ENCODE results near the gene CIDEB. TPM values are rescaled to one million over a fixed set of nuclear protein-coding genes. Genes with fewer than 3 reads are reported as not detected.
A peak's percentile ranks its signal among the peaks of the same experiment; 100 is the strongest.

CIDEB gene
- total and polyA plus RNA-seq, 2 of the 13 experiments (the other 11 are each of a cell fraction or from before 2014, with no cell fraction given), result 35.8 to 110 TPM

DNA sequence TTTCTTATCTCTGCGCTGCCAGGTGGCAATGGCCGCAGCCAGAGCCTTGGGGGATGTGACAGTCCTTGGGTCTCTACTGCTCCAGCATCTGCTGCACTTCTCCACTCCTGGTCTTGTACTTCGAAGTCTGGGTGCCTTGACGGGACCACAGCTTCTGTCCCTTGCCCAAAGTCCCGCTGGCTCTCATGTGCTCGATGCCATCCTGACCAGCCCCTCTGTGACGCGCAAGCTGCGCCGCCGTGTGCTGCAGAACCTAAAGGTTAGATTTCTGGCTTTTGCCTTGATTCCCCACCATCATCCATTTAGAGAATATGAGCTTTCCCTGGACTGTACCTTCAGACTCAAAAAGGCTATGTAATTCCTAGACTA, 3.8 kb downstream of the CIDEB start (continued):
- TF ChIP-seq KLF16 (CRISPR knock-in tag; IDR thresholded peaks at IDR 0.05) (0 out of 4 replicates have a peak, but pooled peaks of 1 of the 2 experiments have one; percentile 63), GABPB1 (CRISPR knock-in tag; IDR thresholded peaks at IDR 0.05) (0 out of 2 replicates have a peak, but pooled peaks have one; percentile 6), TEAD2 (CRISPR knock-in tag; IDR thresholded peaks at IDR 0.05) (no peak), ZNF709 (CRISPR knock-in tag; IDR thresholded peaks at IDR 0.05) (no peak), HDAC2 (CRISPR knock-in tag; IDR thresholded peaks at IDR 0.05) (no peak), ZNF768 (CRISPR knock-in tag; IDR thresholded peaks at IDR 0.05) (0 out of 2 replicates have a peak, but pooled peaks have one; percentile 21), MTA1 (CRISPR knock-in tag; IDR thresholded peaks at IDR 0.05; ENCODE audit: borderline replicate concordance) (no peak; the same call in 1 of the 2 replicates), KAT2B (IDR thresholded peaks at IDR 0.05; ENCODE audit: borderline replicate concordance, low read depth, low read length) (no peak), GPN1 (CRISPR knock-in tag; IDR thresholded peaks at IDR 0.05; ENCODE audit: borderline replicate concordance) (no peak), SETDB1 (CRISPR knock-in tag; IDR thresholded peaks at IDR 0.05; ENCODE audit: borderline replicate concordance) (no peak), ZNF678 (CRISPR knock-in tag; IDR thresholded peaks at IDR 0.05) (no peak)

GRCh38 chr14:24300326-24300980, 7.3 kb downstream of the CIDEB start:
- H2AFZ ChIP-seq (ENCODE audit: low read length), result no peak overlapping the region
- peaks cover 39% of the 10 kb centered on the region for H3K79me2 ChIP-seq (ENCODE audit: insufficient read depth, low read length)
- in situ Hi-C loops (cut with HindIII; ENCODE audit: extremely low pct_ligation_motif_present, low pct_unique_long_range_greater_than_20kb), result no loop called here
- FAIRE-seq (no peak), DNase-seq (ENCODE audit: low spot score) (no peak), ATAC-seq (no peak)
- H3K9me3 ChIP-seq (ENCODE audit: low read length), result no peaks in the 10 kb centered on the region
- H3K4me1 ChIP-seq (ENCODE audit: insufficient read depth, low read length), result peaks cover 45% of the 10 kb centered on the region
- peak overlapping the region; percentile 83 for H3K27ac ChIP-seq (ENCODE audit: extremely low read length, insufficient read depth, low read length)
- 22% methylated on average over 16 of the region's 16 CpGs for WGBS (ENCODE audit: low lambda C conversion rate)
- CTCF ChIA-PET (ENCODE audit: low intra/inter-chr PET ratio, low total read pairs), result interaction anchor here (1.9 to 5.7 kb wide), 3 partner anchors 8 to 57 kb away, joined by 7 to 217 read pairs (median 45); partner anchors contain the start of genes CIDEB, LTB4R2 and TINF2
- H3K36me3 ChIP-seq (replicated peaks in 1 of 2; ENCODE audit: control insufficient read depth in 1 of 2, insufficient read depth in 2 of 2, low read length in 2 of 2), result peaks cover 49 to 56% of the 10 kb centered on the region in 2 experiments
- H4K20me1 ChIP-seq (ENCODE audit: insufficient read depth, low read length), result 0 out of 2 replicates have a peak, but pooled peaks cover 4% of the 10 kb centered on the region
- no peaks in the 10 kb centered on the region; a peak in 1 of 5 replicates for H3K27me3 ChIP-seq (ENCODE audit: control insufficient read depth in 1 of 2, insufficient read depth in 2 of 2, low read length in 2 of 2)
- peak overlapping the region; percentile 79 to 98 (median 89) for H3K4me3 ChIP-seq (replicated peaks in 1 of 3; ENCODE audit: insufficient read depth in 1 of 3, low read depth in 2 of 3, low read length in 3 of 3)
- POLR2A ChIA-PET, result interaction anchor here (0.6 to 24.7 kb wide), 30 partner anchors 10 to 206 kb away, joined by 3 to 850 read pairs (median 6); partner anchors contain the start of genes CBLN3, CHMP4A, CIDEB and DCAF11
- intact Hi-C loops (cut with micrococcal nuclease; ENCODE audit: unreplicated experiment), result no loop called here
- BruUV-seq (replicated peaks), result no TSS peak
- H3K9ac ChIP-seq (ENCODE audit: insufficient read depth, low read depth, low read length), result peak overlapping the region; percentile 92
- H3K4me2 ChIP-seq (ENCODE audit: low read depth, low read length), result peak overlapping the region; percentile 99
- TF ChIP-seq ZNF749 (CRISPR knock-in tag; IDR thresholded peaks at IDR 0.05; ENCODE audit: borderline replicate concordance) (no peak), ZNF34 (CRISPR knock-in tag; IDR thresholded peaks at IDR 0.05; ENCODE audit: borderline replicate concordance) (no peak), ZNF253 (CRISPR knock-in tag; IDR thresholded peaks at IDR 0.05; ENCODE audit: borderline replicate concordance) (peak; percentile 19; the same call in 1 of the 2 replicates), SETDB1 (CRISPR knock-in tag; IDR thresholded peaks at IDR 0.05; ENCODE audit: borderline replicate concordance) (no peak), PAF1 (CRISPR knock-in tag; IDR thresholded peaks at IDR 0.05) (0 out of 2 replicates have a peak, but pooled peaks have one; percentile 33), ZNF572 (CRISPR knock-in tag; IDR thresholded peaks at IDR 0.05) (peak; percentile 16; the same call in 1 of the 2 replicates), NFATC3 (CRISPR knock-in tag; IDR thresholded peaks at IDR 0.05) (no peak), FLYWCH1 (CRISPR knock-in tag; IDR thresholded peaks at IDR 0.05) (no peak), ZFP41 (CRISPR knock-in tag; IDR thresholded peaks at IDR 0.05; ENCODE audit: borderline replicate concordance) (no peak), KLF13 (CRISPR knock-in tag; IDR thresholded peaks at IDR 0.05) (0 out of 2 replicates have a peak, but pooled peaks have one; percentile 62), KLF6 (CRISPR knock-in tag; IDR thresholded peaks at IDR 0.05) (no peak), MTA1 (CRISPR knock-in tag; IDR thresholded peaks at IDR 0.05; ENCODE audit: borderline replicate concordance) (no peak), ZBTB21 (CRISPR knock-in tag; IDR thresholded peaks at IDR 0.05) (peak; percentile 19; the same call in 1 of the 2 replicates)
- TF ChIP-seq, protein P1, sequence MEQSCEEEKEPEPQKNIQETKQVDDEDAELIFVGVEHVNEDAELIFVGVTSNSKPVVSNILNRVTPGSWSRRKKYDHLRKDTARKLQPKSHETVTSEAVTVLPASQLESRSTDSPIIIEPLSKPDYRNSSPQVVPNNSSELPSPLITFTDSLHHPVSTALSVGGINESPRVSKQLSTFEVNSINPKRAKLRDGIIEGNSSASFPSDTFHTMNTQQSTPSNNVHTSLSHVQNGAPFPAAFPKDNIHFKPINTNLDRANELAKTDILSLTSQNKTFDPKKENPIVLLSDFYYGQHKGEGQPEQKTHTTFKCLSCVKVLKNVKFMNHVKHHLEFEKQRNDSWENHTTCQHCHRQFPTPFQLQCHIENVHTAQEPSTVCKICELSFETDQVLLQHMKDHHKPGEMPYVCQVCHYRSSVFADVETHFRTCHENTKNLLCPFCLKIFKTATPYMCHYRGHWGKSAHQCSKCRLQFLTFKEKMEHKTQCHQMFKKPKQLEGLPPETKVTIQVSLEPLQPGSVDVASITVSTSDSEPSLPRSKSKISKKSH (CRISPR knock-in tag; IDR thresholded peaks at IDR 0.05; ENCODE audit: borderline replicate concordance), result 0 out of 2 replicates have a peak, but pooled peaks have one; percentile 39

Measured in HepG2 (cell line).